A172 (cell line): ENCODE results near the gene IRF2BP2. TPM values are rescaled to one million over a fixed set of nuclear protein-coding genes. Genes with fewer than 3 reads are reported as not detected.

ENCODE experiments used
- DNase-seq: peaks from one replicate; pipeline ENCODE4 v3.0.0-alpha.2; 2015; ENCODE audit warnings: low spot score
- total RNA-seq: library from RNA; depleted of rRNA; stranded (reverse); fragments of >200 nt; shearing (Covaris generic); gene quantifications from 2 replicates; pipeline ENCODE4 v1.2.3, GENCODE V29; 2014

IRF2BP2 gene
- total RNA-seq, 1 experiment from 2014 or later, result 51.3 TPM

GRCh38 chr1:234634387-234634786 is 24.4 kb upstream of the IRF2BP2 start:
- no peak for DNase-seq

GRCh38 chr1:234633246-234634003 is 23.4 kb upstream of the IRF2BP2 start:
- DNase-seq, result no peak

GRCh38 chr1:234632225-234632624 is 22.2 kb upstream of the IRF2BP2 start:
- DNase-seq, result no peak

- peak; percentile 100 for DNase-seq
Observed at GRCh38 chr1:234631721-234632125, 21.7 kb upstream of the IRF2BP2 start.

GRCh38 chr1:234629026-234629425 is 19.0 kb upstream of the IRF2BP2 start:
- no peak for DNase-seq

- DNase-seq, result peak; percentile 90
Observed at GRCh38 chr1:234628089-234628488, 18.1 kb upstream of the IRF2BP2 start.

- DNase-seq, result no peak
Observed at GRCh38 chr1:234627009-234627950, 17.3 kb upstream of the IRF2BP2 start.

GRCh38 chr1:234626391-234626790 is 16.4 kb upstream of the IRF2BP2 start:
- DNase-seq, result no peak

- DNase-seq, result peak; percentile 81
Observed at GRCh38 chr1:234624724-234625117, 14.7 kb upstream of the IRF2BP2 start.

- peak; percentile 72 for DNase-seq
Observed at GRCh38 chr1:234621657-234622335, 11.8 kb upstream of the IRF2BP2 start.

- DNase-seq, result no peak
Observed at GRCh38 chr1:234621127-234621468, 11.1 kb upstream of the IRF2BP2 start.

- DNase-seq, result no peak
Observed at GRCh38 chr1:234620272-234621126, 10.5 kb upstream of the IRF2BP2 start.

GRCh38 chr1:234619794-234620247 is 9.8 kb upstream of the IRF2BP2 start:
- DNase-seq, result no peak

GRCh38 chr1:234619071-234619480 is 9.1 kb upstream of the IRF2BP2 start:
- no peak for DNase-seq

GRCh38 chr1:234618737-234619049 is 8.7 kb upstream of the IRF2BP2 start:
- no peak for DNase-seq

GRCh38 chr1:234617986-234618736 is 8.2 kb upstream of the IRF2BP2 start:
- peak; percentile 74 for DNase-seq

- peak; percentile 86 for DNase-seq
Observed at GRCh38 chr1:234617131-234617985, 7.4 kb upstream of the IRF2BP2 start.

- no peak for DNase-seq
Observed at GRCh38 chr1:234616644-234617043, 6.7 kb upstream of the IRF2BP2 start.

- no peak for DNase-seq
Observed at GRCh38 chr1:234614081-234614489, 4.1 kb upstream of the IRF2BP2 start.
